ENCODE results near the gene SLC15A2.

DNA sequence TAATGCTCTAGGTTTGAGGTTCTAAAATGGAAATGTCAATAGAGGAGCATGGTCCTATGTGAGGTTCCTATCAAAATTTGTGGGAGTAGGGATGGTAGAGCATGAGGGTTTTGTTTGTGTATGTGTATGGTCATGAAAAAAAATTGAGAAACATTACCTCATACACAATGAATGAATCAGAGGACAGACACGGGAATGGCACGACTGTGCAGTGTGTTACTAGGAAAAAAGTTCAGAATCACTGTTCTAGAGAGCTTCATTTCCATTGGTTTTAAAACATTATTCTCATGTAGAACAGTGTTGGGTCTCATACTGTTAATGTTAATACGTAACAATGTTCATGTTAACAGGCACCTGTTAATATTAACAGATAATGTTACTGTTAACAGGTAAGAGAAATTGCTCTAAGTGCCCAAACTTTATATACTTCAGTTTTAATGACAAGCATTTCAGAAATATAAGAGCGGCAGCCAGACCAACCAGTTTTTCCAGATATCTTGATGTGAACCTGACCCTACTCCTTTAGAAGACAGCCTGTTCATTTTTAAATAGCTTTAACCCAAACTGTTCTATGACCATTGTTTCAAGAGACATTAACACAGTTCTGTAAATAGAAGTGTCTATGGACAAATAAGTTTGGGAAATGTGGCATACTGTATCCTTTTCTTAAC is 48.0 kb downstream of the SLC15A2 start:
- TF ChIP-seq GATA1 (IDR thresholded peaks at IDR 0.05; ENCODE audit: low read depth, low read length) (no peak), POLR2A (IDR thresholded peaks at IDR 0.05; ENCODE audit: low read length) (no peak)
